Glutamatergic neuron (in vitro differentiated cells): ENCODE data around the gene OR6B3. TPM values are rescaled to one million over a fixed set of nuclear protein-coding genes. Genes with fewer than 3 reads are reported as not detected.

Source experiments
- DNase-seq: peaks from one replicate; pipeline ENCODE4 v3.0.0; 2022
- H3K27ac Mint-ChIP-seq: one replicate; pipeline ENCODE4 v1.8.0; 2020; ENCODE audit warnings: mild to moderate bottlenecking, mixed read lengths, inconsistent platforms; ENCODE audit not compliant: unreplicated experiment
- H3K27me3 Mint-ChIP-seq: one replicate; pipeline ENCODE4 v1.8.0; 2020; ENCODE audit warnings: mild to moderate bottlenecking, moderate library complexity, mixed read lengths, inconsistent platforms; ENCODE audit not compliant: unreplicated experiment
- H3K36me3 Mint-ChIP-seq: one replicate; pipeline ENCODE4 v1.8.0; 2020; ENCODE audit warnings: mild to moderate bottlenecking, mixed read lengths, inconsistent platforms; ENCODE audit not compliant: unreplicated experiment
- H3K4me1 Mint-ChIP-seq: one replicate; pipeline ENCODE4 v1.8.0; 2020; ENCODE audit warnings: mild to moderate bottlenecking, low read depth, mixed read lengths, inconsistent platforms; ENCODE audit not compliant: unreplicated experiment
- H3K4me3 Mint-ChIP-seq: one replicate; pipeline ENCODE4 v1.8.0; 2020; ENCODE audit warnings: mild to moderate bottlenecking, mixed read lengths, inconsistent platforms; ENCODE audit not compliant: unreplicated experiment
- H3K9me3 Mint-ChIP-seq: one replicate; pipeline ENCODE4 v1.8.0; 2020; ENCODE audit warnings: mild to moderate bottlenecking, moderate library complexity, mixed read lengths, inconsistent platforms; ENCODE audit not compliant: unreplicated experiment
- CTCF ChIP-seq: fragments of 200-600 bp; sonication (generic); IDR thresholded peaks from one replicate; pipeline ENCODE4 v1.5.0; 2021; ENCODE audit not compliant: partially characterized antibody, unreplicated experiment
- total RNA-seq: library from RNA; stranded (reverse); fragmentation: NEBNext Ultra II Directional; extraction: Animal tissue kit (Norgen Biotek cat#: 25700); gene quantifications from one replicate; pipeline ENCODE4 v1.2.1, GENCODE V29; 2021; ENCODE audit not compliant: unreplicated experiment

OR6B3 gene
- total RNA-seq, 1 donor from 2014 or later: not detected

DNA sequence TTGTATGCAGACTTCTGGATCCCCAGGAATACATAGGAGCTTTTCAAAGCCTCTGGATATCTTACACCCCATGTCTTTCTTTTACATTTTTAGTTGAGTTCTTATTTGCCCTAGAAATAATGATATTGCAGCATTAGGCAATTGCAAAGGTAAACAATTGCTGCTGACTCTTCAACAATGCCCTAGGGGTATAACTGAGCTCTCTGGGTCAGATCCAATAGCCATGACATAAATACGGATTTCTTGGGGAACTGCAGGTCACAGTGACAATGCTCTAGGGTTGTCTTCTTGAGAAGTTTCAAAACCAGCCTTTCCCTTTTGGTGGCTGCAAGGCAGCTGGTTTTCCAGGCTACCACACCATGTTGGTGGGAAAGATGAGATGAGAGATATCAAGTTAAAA is 16.5 kb upstream of the OR6B3 start:
- no peak for TF ChIP-seq CTCF
- no peak for DNase-seq
- H3K36me3 Mint-ChIP-seq: peaks cover 5% of the 10 kb centered on the region
- H3K27ac Mint-ChIP-seq: no peak overlapping the region
- H3K4me3 Mint-ChIP-seq: no peak overlapping the region
- no peaks in the 10 kb centered on the region for H3K9me3 Mint-ChIP-seq
- H3K4me1 Mint-ChIP-seq: no peaks in the 10 kb centered on the region
- no peaks in the 10 kb centered on the region for H3K27me3 Mint-ChIP-seq

DNA sequence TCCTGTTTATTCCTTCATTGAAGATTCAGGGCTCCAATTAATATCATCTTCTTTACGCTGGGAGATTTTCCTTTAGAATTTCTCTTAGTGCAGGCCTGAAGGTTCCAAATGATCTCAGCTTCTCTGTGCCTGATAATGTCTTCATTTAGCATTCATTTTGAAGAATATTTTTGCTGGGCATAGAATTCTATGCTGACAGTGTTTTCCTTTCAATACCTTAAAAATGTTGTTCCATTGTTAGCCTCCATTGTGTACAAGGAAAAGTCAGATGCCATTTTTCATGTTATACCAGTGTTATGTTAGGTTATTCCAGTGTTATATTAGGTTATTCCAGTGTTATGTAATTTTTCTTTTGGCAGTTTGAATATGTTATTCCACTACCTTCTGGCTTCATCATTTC is 14.9 kb upstream of the OR6B3 start:
- Mint-ChIP-seq H3K9me3 (no peaks in the 10 kb centered on the region), H3K36me3 (peaks cover 5% of the 10 kb centered on the region), H3K4me3 (no peak overlapping the region), H3K27me3 (no peaks in the 10 kb centered on the region), H3K4me1 (no peaks in the 10 kb centered on the region), H3K27ac (no peak overlapping the region)
- no peak for DNase-seq
- TF ChIP-seq CTCF: no peak

GRCh38 chr2:240066489-240066888 is 13.2 kb upstream of the OR6B3 start:
- no peaks in the 10 kb centered on the region for H3K4me1 Mint-ChIP-seq
- no peak overlapping the region for H3K27ac Mint-ChIP-seq
- H3K4me3 Mint-ChIP-seq: no peak overlapping the region
- no peaks in the 10 kb centered on the region for H3K9me3 Mint-ChIP-seq
- H3K27me3 Mint-ChIP-seq: no peaks in the 10 kb centered on the region
- peaks cover 5% of the 10 kb centered on the region for H3K36me3 Mint-ChIP-seq
- no peak for DNase-seq
- TF ChIP-seq CTCF: no peak

GRCh38 chr2:240064898-240065297 is 11.6 kb upstream of the OR6B3 start:
- no peaks in the 10 kb centered on the region for H3K27me3 Mint-ChIP-seq
- TF ChIP-seq CTCF: no peak
- no peaks in the 10 kb centered on the region for H3K9me3 Mint-ChIP-seq
- no peak overlapping the region for H3K27ac Mint-ChIP-seq
- no peak overlapping the region for H3K4me3 Mint-ChIP-seq
- DNase-seq: no peak
- no peaks in the 10 kb centered on the region for H3K4me1 Mint-ChIP-seq
- H3K36me3 Mint-ChIP-seq: peaks cover 5% of the 10 kb centered on the region

- peak; percentile 71 for TF ChIP-seq CTCF
- no peaks in the 10 kb centered on the region for H3K4me1 Mint-ChIP-seq
- DNase-seq: no peak
- H3K9me3 Mint-ChIP-seq: peaks cover 2% of the 10 kb centered on the region
- no peaks in the 10 kb centered on the region for H3K27me3 Mint-ChIP-seq
- no peak overlapping the region for H3K27ac Mint-ChIP-seq
- H3K36me3 Mint-ChIP-seq: no peaks in the 10 kb centered on the region
- no peak overlapping the region for H3K4me3 Mint-ChIP-seq
These were observed 7.8 kb upstream of the OR6B3 start for GRCh38 chr2:240060977-240061591.
